Loucy (cell line): ENCODE measurements around the gene CD180.
A peak's percentile ranks its signal among the peaks of the same experiment; 100 is the strongest.

Experiments
- H2AFZ ChIP-seq: fragments of 200-600 bp; sonication (generic); 2 replicates; pipeline ENCODE4 v1.6.0; 2016; ENCODE audit warnings: antibody characterized with exemption, mild to moderate bottlenecking, low read length, moderate library complexity
- H3F3A ChIP-seq: fragments of 200-600 bp; 2 replicates; pipeline ENCODE4 v1.6.0; 2016; ENCODE audit warnings: antibody characterized with exemption, low read depth, mild to moderate bottlenecking
- H3K27me3 ChIP-seq: fragments of 200-600 bp; sonication (generic); 2 replicates; pipeline ENCODE4 v1.6.1; 2014; ENCODE audit warnings: low read length, mild to moderate bottlenecking; ENCODE audit not compliant: insufficient read depth, poor library complexity, severe bottlenecking
- H3K36me3 ChIP-seq: fragments of 200-600 bp; sonication (generic); 2 replicates; pipeline ENCODE4 v1.6.1; 2016; ENCODE audit warnings: low read length; ENCODE audit not compliant: insufficient read depth
- H3K4me1 ChIP-seq: fragments of 200-600 bp; sonication (generic); 2 replicates; pipeline ENCODE4 v1.5.1; 2014; ENCODE audit warnings: low read length, mild to moderate bottlenecking; ENCODE audit not compliant: insufficient read depth, poor library complexity, severe bottlenecking
- H3K4me2 ChIP-seq: fragments of 200-600 bp; sonication (generic); 2 replicates; pipeline ENCODE4 v1.6.0; 2014; ENCODE audit warnings: antibody characterized with exemption, low read length, low read depth, mild to moderate bottlenecking; ENCODE audit not compliant: poor library complexity, severe bottlenecking
- H3K4me3 ChIP-seq: fragments of 200-600 bp; sonication (generic); 2 replicates; pipeline ENCODE4 v1.5.1; 2014; ENCODE audit warnings: low read length, mild to moderate bottlenecking, mixed read lengths; ENCODE audit not compliant: poor library complexity, severe bottlenecking
- H3K79me2 ChIP-seq: fragments of 200-600 bp; sonication (generic); 2 replicates; pipeline ENCODE4 v1.6.1; 2014; ENCODE audit warnings: low read length; ENCODE audit not compliant: insufficient read depth
- H3K9ac ChIP-seq: fragments of 200-600 bp; sonication (generic); 2 replicates; pipeline ENCODE4 v1.6.0; 2014; ENCODE audit warnings: mild to moderate bottlenecking, low read depth, low read length, moderate library complexity; ENCODE audit not compliant: poor library complexity, severe bottlenecking
- H3K9me2 ChIP-seq: fragments of 200-600 bp; sonication (generic); replicated peaks from 2 replicates; pipeline ENCODE4 v1.6.1; 2016; ENCODE audit warnings: low read depth, low read length, mixed read lengths
- H3K9me3 ChIP-seq: fragments of 200-600 bp; sonication (generic); 2 replicates; pipeline ENCODE4 v1.6.1; 2014; ENCODE audit warnings: mild to moderate bottlenecking, antibody characterized with exemption, low read length, low read depth; ENCODE audit not compliant: insufficient read depth
- H4K20me1 ChIP-seq: fragments of 200-600 bp; sonication (generic); 2 replicates; pipeline ENCODE4 v1.6.0; 2014; ENCODE audit warnings: antibody characterized with exemption, low read length, mild to moderate bottlenecking; ENCODE audit not compliant: insufficient read depth, poor library complexity, severe bottlenecking
- CTCF ChIP-seq: fragments of 200-600 bp; sonication (generic); conservative IDR thresholded peaks from 2 replicates; pipeline ENCODE4 v1.5.1; 2014; ENCODE audit warnings: mild to moderate bottlenecking, antibody characterized with exemption, low read length
- EZH2phosphoT487 ChIP-seq: fragments of 200-600 bp; IDR thresholded peaks from 2 replicates; pipeline ENCODE4 v1.6.1; 2018; ENCODE audit warnings: antibody characterized with exemption, mild to moderate bottlenecking, moderate library complexity, borderline replicate concordance

CD180 gene

DNA sequence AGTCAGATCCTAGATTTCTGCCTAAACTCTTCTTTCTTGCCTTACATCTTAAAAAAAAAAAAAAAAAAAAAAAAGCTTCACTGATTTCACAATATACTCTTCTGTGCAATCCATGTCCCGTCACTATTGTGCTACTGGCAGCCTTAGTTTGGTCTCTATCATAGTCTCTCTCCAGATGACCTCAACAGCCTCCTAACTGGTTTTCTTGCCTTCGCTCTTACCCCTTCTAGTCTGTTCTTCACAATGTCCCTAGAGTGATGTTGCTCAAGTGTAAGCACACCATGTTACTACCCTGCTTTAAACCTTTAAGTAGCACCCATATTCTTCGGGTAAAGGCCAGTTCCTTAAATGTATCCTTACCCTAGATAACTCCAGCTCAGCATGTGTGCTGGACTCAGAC, 25.8 kb downstream of the CD180 start:
- peaks cover 5% of the 10 kb centered on the region for H3K4me1 ChIP-seq
- H3K9ac ChIP-seq: no peak overlapping the region
- no peak for TF ChIP-seq EZH2phosphoT487
- TF ChIP-seq CTCF: no peak

DNA sequence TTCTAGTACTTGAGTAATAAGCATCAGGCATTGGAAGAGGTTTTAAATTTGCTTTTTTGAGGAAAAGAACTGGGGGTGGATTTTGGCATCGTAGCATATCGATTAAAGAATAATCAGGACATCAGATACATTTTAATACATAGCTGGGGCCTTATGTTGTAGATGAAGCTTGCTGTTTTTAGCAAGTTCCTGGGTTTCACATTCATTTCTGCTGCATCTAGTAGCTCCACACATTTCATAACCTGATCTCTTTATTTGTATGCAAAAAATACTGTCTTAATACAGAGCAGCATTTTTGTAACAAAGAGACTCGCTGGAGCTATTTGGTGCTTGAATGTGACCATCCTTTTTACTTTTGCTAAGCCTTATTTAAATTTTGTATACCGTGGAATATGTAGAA, 28.5 kb downstream of the CD180 start:
- Histone ChIP-seq H3K4me2 (no peak overlapping the region), H3K9me3 (no peaks in the 10 kb centered on the region), H2AFZ (no peak overlapping the region), H3K4me3 (no peak overlapping the region), H3K9ac (peak overlapping the region; percentile 86), H3F3A (no peaks in the 10 kb centered on the region), H3K4me1 (peaks cover 5% of the 10 kb centered on the region), H3K27me3 (no peaks in the 10 kb centered on the region), H4K20me1 (no peaks in the 10 kb centered on the region), H3K9me2 (no peaks in the 10 kb centered on the region), H3K79me2 (peaks cover 10% of the 10 kb centered on the region; the same call in 1 of the 2 replicates), H3K36me3 (peaks cover 20% of the 10 kb centered on the region; the same call in 1 of the 2 replicates)
- TF ChIP-seq EZH2phosphoT487 (no peak), CTCF (no peak)

More for the DNA sequence above, 25.8 kb downstream of the CD180 start:
- no peak overlapping the region for H2AFZ ChIP-seq
- H3K9me3 ChIP-seq: no peaks in the 10 kb centered on the region
- no peaks in the 10 kb centered on the region for H4K20me1 ChIP-seq
- H3K79me2 ChIP-seq: no peaks in the 10 kb centered on the region
- H3K36me3 ChIP-seq: no peaks in the 10 kb centered on the region
- H3K4me2 ChIP-seq: no peak overlapping the region
- H3K4me3 ChIP-seq: no peak overlapping the region
- no peaks in the 10 kb centered on the region for H3K9me2 ChIP-seq
- H3K27me3 ChIP-seq: no peaks in the 10 kb centered on the region
- H3F3A ChIP-seq: no peaks in the 10 kb centered on the region

GRCh38 chr5:67166460-67167285, 29.9 kb downstream of the CD180 start:
- Histone ChIP-seq H3K36me3 (peaks cover 32% of the 10 kb centered on the region; the same call in 1 of the 2 replicates), H4K20me1 (no peaks in the 10 kb centered on the region), H3K9ac (peak overlapping the region; percentile 86), H3F3A (no peaks in the 10 kb centered on the region), H3K27me3 (no peaks in the 10 kb centered on the region), H3K4me1 (peaks cover 5% of the 10 kb centered on the region), H2AFZ (peak overlapping the region; percentile 34; the same call in 1 of the 2 replicates), H3K9me2 (no peaks in the 10 kb centered on the region), H3K79me2 (peaks cover 10% of the 10 kb centered on the region; the same call in 1 of the 2 replicates), H3K9me3 (no peaks in the 10 kb centered on the region), H3K4me2 (peak overlapping the region; percentile 72), H3K4me3 (peak overlapping the region; percentile 69)
- TF ChIP-seq CTCF: no peak
- no peak for TF ChIP-seq EZH2phosphoT487
